Astrocyte (in vitro differentiated cells and primary cell): ENCODE measurements around the gene KIF1B. TPM values are rescaled to one million over a fixed set of nuclear protein-coding genes. Genes with fewer than 3 reads are reported as not detected.

Experiments used
- DNase-seq: peaks from one replicate; pipeline ENCODE4 v3.0.0-alpha.2; 2010; ENCODE audit warnings: low read depth
- FAIRE-seq: peaks from 2 replicates; lab custom pipeline; 2011; peaks lifted over from hg19 to GRCh38; lab: Jason Lieb, UNC
- H2AFZ ChIP-seq: 2 replicates; pipeline ENCODE4 v1.6.0; 2012; ENCODE audit warnings: low read depth, low read length, inconsistent platforms
- H3K27ac ChIP-seq: 2 replicates; pipeline ENCODE4 v1.5.1; 2011; ENCODE audit warnings: low read depth, low read length, inconsistent platforms
- H3K27me3 ChIP-seq: 2 replicates; pipeline ENCODE4 v1.6.0; 2011; ENCODE audit warnings: low read length, inconsistent platforms; ENCODE audit not compliant: insufficient read depth
- H3K36me3 ChIP-seq: 2 replicates; pipeline ENCODE4 v1.5.1; 2011; ENCODE audit warnings: low read length, inconsistent platforms; ENCODE audit not compliant: insufficient read depth
- H3K4me1 ChIP-seq: 2 replicates; pipeline ENCODE4 v1.5.1; 2011; ENCODE audit warnings: low read length, inconsistent platforms; ENCODE audit not compliant: insufficient read depth
- H3K4me2 ChIP-seq: 2 replicates; pipeline ENCODE4 v1.6.0; 2012; ENCODE audit warnings: low read length, inconsistent platforms
- H3K4me3 ChIP-seq: 2 replicates; pipeline ENCODE4 v1.5.1; 2011; ENCODE audit warnings: low read depth, mild to moderate bottlenecking, low read length, inconsistent platforms; ENCODE audit not compliant: insufficient read depth
- H3K79me2 ChIP-seq: 2 replicates; pipeline ENCODE4 v1.6.0; 2012; ENCODE audit warnings: mild to moderate bottlenecking, low read length, inconsistent platforms; ENCODE audit not compliant: insufficient read depth
- H3K9ac ChIP-seq: 2 replicates; pipeline ENCODE4 v1.6.0; 2012; ENCODE audit warnings: mild to moderate bottlenecking, low read length, inconsistent platforms
- H3K9me3 ChIP-seq: 2 replicates; pipeline ENCODE4 v1.5.1; 2012; ENCODE audit warnings: low read depth, mild to moderate bottlenecking, low read length, inconsistent platforms; ENCODE audit not compliant: insufficient read depth
- H4K20me1 ChIP-seq: 2 replicates; pipeline ENCODE4 v1.6.0; 2012; ENCODE audit warnings: low read length, inconsistent platforms; ENCODE audit not compliant: insufficient read depth
- H3K27ac Mint-ChIP-seq: one replicate; pipeline ENCODE4 v1.8.0; 2021; ENCODE audit warnings: mild to moderate bottlenecking, mixed read lengths; ENCODE audit not compliant: unreplicated experiment
- H3K27me3 Mint-ChIP-seq: one replicate; pipeline ENCODE4 v1.8.0; 2021; ENCODE audit warnings: low read depth, mixed read lengths; ENCODE audit not compliant: unreplicated experiment
- H3K36me3 Mint-ChIP-seq: one replicate; pipeline ENCODE4 v1.8.0; 2021; ENCODE audit warnings: low read depth, mixed read lengths; ENCODE audit not compliant: unreplicated experiment
- H3K4me1 Mint-ChIP-seq: one replicate; pipeline ENCODE4 v1.8.0; 2021; ENCODE audit warnings: low read depth, mixed read lengths; ENCODE audit not compliant: unreplicated experiment
- H3K4me3 Mint-ChIP-seq: one replicate; pipeline ENCODE4 v1.8.0; 2021; ENCODE audit warnings: mild to moderate bottlenecking, moderate library complexity, mixed read lengths; ENCODE audit not compliant: unreplicated experiment
- H3K9me3 Mint-ChIP-seq: one replicate; pipeline ENCODE4 v1.8.0; 2021; ENCODE audit warnings: mild to moderate bottlenecking, mixed read lengths; ENCODE audit not compliant: unreplicated experiment
- EZH2 ChIP-seq: IDR thresholded peaks from 2 replicates; pipeline ENCODE4 v1.6.1; 2012; ENCODE audit warnings: mild to moderate bottlenecking, low read length, inconsistent platforms; ENCODE audit not compliant: insufficient read depth
- total RNA-seq: library from RNA; stranded (reverse); gene quantifications from 2 replicates; pipeline ENCODE4 v1.2.1, GENCODE V29; 2021
- TF ChIP-seq, protein P1 (sequence below): IDR thresholded peaks from 2 replicates; pipeline ENCODE4 v1.5.1; 2011; ENCODE audit warnings: low read depth, mild to moderate bottlenecking, inconsistent platforms, low read length, moderate library complexity; ENCODE audit not compliant: insufficient read depth

KIF1B gene
- total RNA-seq, 1 donor from 2014 or later = 75.9 TPM

DNA sequence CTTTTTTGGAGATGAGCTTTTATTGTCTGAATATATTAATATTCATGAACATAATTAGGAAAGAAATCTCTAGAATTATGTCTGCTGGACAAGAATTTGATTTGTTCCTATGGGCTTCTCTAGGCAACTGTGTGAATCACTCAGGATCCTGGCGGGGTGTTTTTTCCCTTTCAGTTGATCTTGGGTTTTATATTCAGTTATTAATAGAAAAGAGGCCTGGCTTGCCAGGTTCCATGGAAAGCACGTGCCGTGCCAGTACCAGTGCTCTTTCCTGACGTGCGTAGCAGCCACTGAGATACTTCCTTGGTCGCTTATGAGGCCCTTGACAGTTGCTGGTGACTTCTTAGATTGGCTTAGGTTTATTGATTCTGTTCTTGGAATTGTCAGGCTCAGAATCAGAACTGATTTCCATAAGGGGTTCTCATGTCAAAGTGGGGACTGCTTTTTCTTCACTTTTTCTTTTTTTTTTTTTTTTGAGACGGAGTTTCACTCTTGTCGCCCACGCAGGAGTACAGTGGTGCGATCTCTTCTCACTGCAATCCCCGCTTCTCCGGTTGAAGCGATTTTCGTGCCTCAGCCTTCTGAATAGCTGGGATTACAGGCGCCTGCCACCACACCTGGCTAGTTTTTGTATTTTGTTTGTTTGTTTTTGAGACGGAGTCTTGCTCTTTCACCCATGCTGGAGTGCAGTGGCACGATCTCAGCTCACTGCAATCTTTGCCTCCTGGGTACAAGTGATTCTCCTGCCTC is 48.7 kb upstream of the KIF1B start:
- Histone ChIP-seq H2AFZ (no peak overlapping the region), H3K4me2 (no peak overlapping the region), H3K4me1 (no peaks in the 10 kb centered on the region), H4K20me1 (no peaks in the 10 kb centered on the region), H3K36me3 (peaks cover 23% of the 10 kb centered on the region), H3K9ac (no peak overlapping the region), H3K4me3 (no peak overlapping the region), H3K79me2 (no peaks in the 10 kb centered on the region), H3K27me3 (no peaks in the 10 kb centered on the region), H3K9me3 (no peaks in the 10 kb centered on the region), H3K27ac (no peak overlapping the region)
- Mint-ChIP-seq H3K27ac (no peak overlapping the region), H3K4me3 (no peak overlapping the region), H3K36me3 (peaks cover 28% of the 10 kb centered on the region), H3K9me3 (no peaks in the 10 kb centered on the region), H3K27me3 (no peaks in the 10 kb centered on the region), H3K4me1 (no peaks in the 10 kb centered on the region)
- FAIRE-seq = no peak
- no peak for DNase-seq
- no peak for TF ChIP-seq EZH2
- TF ChIP-seq, protein P1, sequence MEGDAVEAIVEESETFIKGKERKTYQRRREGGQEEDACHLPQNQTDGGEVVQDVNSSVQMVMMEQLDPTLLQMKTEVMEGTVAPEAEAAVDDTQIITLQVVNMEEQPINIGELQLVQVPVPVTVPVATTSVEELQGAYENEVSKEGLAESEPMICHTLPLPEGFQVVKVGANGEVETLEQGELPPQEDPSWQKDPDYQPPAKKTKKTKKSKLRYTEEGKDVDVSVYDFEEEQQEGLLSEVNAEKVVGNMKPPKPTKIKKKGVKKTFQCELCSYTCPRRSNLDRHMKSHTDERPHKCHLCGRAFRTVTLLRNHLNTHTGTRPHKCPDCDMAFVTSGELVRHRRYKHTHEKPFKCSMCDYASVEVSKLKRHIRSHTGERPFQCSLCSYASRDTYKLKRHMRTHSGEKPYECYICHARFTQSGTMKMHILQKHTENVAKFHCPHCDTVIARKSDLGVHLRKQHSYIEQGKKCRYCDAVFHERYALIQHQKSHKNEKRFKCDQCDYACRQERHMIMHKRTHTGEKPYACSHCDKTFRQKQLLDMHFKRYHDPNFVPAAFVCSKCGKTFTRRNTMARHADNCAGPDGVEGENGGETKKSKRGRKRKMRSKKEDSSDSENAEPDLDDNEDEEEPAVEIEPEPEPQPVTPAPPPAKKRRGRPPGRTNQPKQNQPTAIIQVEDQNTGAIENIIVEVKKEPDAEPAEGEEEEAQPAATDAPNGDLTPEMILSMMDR = no peak

DNA sequence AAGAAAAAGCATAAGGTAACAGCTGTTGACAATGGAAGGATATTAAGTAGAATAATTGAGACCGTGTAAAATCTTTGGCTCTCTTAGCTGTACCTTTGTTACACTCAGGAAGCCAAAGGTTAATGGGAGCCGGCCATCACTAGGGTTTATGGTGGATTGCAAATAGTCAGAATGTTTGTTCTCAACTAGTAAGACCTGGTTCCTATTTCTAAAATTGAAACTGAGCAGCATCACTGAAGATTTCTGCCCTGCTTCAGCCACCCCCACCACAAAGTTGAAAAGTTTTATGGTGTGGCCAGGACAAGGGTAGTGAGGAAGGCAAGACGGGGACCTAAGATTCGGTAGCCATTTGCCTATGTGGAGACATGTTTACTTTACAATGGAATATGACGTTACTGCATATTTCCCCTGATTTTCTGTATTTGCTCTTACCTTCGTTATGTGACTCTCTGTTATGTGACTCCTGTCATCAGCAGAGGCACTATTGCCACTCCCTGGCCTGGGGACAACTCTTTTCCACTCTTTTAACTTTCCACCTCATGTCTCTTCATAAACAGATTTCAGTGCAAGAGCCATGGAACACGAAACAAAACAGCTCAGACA is 41.4 kb upstream of the KIF1B start:
- TF ChIP-seq, protein P1 = no peak
- TF ChIP-seq EZH2 = no peak
- no peak overlapping the region for H3K4me3 ChIP-seq
- no peaks in the 10 kb centered on the region for H3K9me3 Mint-ChIP-seq
- peaks cover 28% of the 10 kb centered on the region for H3K36me3 Mint-ChIP-seq
- H3K27ac ChIP-seq = no peak overlapping the region
- H3K27me3 ChIP-seq = no peaks in the 10 kb centered on the region
- no peak overlapping the region for H3K4me3 Mint-ChIP-seq
- H3K79me2 ChIP-seq = no peaks in the 10 kb centered on the region
- no peaks in the 10 kb centered on the region for H3K9me3 ChIP-seq
- H4K20me1 ChIP-seq = no peaks in the 10 kb centered on the region
- peaks cover 3% of the 10 kb centered on the region for H3K4me1 Mint-ChIP-seq
- H3K27ac Mint-ChIP-seq = no peak overlapping the region
- no peaks in the 10 kb centered on the region for H3K4me1 ChIP-seq
- peaks cover 23% of the 10 kb centered on the region for H3K36me3 ChIP-seq
- no peak overlapping the region for H2AFZ ChIP-seq
- FAIRE-seq = no peak
- DNase-seq = no peak
- no peak overlapping the region for H3K4me2 ChIP-seq
- H3K9ac ChIP-seq = no peak overlapping the region
- H3K27me3 Mint-ChIP-seq = no peaks in the 10 kb centered on the region

DNA sequence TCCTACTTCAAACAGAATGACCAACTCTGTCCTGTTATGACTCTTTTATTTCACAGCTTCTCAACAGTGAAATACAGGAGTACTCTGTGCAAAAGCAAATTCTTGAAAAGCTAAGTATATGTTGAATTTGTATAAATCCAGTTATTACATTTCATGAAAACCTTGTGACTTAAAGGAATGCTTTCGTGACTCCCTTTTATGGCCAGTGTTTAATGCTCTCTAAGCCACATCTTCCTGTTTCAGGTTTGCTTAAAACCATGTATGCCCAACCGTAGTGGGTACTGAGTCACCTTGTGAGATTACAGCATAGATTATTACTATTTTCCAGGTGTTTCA is 40.2 kb upstream of the KIF1B start:
- Mint-ChIP-seq H3K4me3 (no peak overlapping the region), H3K36me3 (peaks cover 33% of the 10 kb centered on the region), H3K4me1 (peaks cover 3% of the 10 kb centered on the region), H3K27me3 (no peaks in the 10 kb centered on the region), H3K9me3 (no peaks in the 10 kb centered on the region), H3K27ac (no peak overlapping the region)
- no peaks in the 10 kb centered on the region for H3K4me1 ChIP-seq
- no peaks in the 10 kb centered on the region for H3K27me3 ChIP-seq
- H3K9me3 ChIP-seq = no peaks in the 10 kb centered on the region
- H3K79me2 ChIP-seq = no peaks in the 10 kb centered on the region
- DNase-seq (peak; percentile 10), FAIRE-seq (no peak)
- peaks cover 23% of the 10 kb centered on the region for H3K36me3 ChIP-seq
- no peak overlapping the region for H3K4me3 ChIP-seq
- H3K4me2 ChIP-seq = no peak overlapping the region
- TF ChIP-seq, protein P1 = no peak
- no peak for TF ChIP-seq EZH2
- H3K9ac ChIP-seq = no peak overlapping the region
- no peak overlapping the region for H2AFZ ChIP-seq
- H3K27ac ChIP-seq = no peak overlapping the region
- H4K20me1 ChIP-seq = no peaks in the 10 kb centered on the region
